Superior temporal gyrus (tissue), 1 donor: ENCODE measurements around the gene STAB2.

Source experiments
- DNase-seq: peaks from one replicate; pipeline ENCODE4 v3.0.0-alpha.2; 2016; ENCODE audit errors: extremely low spot score

Gene STAB2, protein sequence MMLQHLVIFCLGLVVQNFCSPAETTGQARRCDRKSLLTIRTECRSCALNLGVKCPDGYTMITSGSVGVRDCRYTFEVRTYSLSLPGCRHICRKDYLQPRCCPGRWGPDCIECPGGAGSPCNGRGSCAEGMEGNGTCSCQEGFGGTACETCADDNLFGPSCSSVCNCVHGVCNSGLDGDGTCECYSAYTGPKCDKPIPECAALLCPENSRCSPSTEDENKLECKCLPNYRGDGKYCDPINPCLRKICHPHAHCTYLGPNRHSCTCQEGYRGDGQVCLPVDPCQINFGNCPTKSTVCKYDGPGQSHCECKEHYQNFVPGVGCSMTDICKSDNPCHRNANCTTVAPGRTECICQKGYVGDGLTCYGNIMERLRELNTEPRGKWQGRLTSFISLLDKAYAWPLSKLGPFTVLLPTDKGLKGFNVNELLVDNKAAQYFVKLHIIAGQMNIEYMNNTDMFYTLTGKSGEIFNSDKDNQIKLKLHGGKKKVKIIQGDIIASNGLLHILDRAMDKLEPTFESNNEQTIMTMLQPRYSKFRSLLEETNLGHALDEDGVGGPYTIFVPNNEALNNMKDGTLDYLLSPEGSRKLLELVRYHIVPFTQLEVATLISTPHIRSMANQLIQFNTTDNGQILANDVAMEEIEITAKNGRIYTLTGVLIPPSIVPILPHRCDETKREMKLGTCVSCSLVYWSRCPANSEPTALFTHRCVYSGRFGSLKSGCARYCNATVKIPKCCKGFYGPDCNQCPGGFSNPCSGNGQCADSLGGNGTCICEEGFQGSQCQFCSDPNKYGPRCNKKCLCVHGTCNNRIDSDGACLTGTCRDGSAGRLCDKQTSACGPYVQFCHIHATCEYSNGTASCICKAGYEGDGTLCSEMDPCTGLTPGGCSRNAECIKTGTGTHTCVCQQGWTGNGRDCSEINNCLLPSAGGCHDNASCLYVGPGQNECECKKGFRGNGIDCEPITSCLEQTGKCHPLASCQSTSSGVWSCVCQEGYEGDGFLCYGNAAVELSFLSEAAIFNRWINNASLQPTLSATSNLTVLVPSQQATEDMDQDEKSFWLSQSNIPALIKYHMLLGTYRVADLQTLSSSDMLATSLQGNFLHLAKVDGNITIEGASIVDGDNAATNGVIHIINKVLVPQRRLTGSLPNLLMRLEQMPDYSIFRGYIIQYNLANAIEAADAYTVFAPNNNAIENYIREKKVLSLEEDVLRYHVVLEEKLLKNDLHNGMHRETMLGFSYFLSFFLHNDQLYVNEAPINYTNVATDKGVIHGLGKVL (N-terminal part only)

DNA sequence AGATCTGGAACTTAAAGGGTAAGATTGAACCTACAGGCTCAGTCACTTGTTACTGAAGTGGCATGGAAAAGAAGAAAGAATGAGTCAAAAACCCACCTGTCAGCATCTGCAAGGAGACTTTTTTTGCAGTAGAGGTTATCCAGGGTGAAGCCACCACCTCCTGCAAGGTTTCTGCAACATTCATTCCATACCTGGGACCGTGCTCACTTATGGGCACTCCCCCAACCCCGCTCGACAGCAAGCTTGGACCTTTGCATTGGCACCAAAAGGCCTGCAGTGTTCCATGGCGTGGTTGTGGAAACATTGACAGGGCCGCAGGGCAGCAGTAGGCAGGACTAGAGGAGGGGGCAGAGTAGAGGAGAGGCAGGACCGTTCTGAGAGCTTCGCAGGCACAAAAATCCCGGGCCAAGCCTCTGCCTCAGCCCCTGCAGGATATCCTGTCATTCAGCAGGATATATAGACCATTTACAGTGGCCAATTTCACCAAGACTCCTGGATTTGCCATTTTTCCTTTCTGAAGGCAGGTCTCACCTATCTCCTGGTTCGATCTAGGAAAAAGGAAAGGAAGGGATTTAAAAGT lies at the start of gene STAB2:
TSS of gene STAB2 (plus strand) at position 483 of the 580 bp plus-strand sequence. CDS start 204 bp downstream, outside the sequence.
- DNase-seq: no peak

DNA sequence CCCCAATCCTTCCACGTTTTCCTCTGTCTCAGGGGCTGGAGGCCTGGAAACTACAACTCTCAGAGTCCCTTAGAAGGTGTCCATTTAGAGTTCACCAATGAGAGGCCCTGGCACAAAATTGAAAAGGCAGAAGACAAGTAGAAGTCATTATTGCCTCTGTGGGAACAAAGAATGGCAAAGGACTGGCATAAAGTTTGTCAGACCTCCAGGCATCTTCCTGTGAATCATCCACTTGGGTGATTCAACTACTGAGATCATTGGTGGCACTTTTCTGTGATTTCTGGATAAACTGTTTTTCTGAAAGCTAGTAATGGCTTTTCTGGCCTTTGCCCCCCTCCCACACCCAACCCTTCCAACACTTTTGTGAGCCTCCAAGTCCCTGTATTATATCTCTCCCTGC lies 48.7 kb upstream of the STAB2 start:
- DNase-seq: no peak

DNA sequence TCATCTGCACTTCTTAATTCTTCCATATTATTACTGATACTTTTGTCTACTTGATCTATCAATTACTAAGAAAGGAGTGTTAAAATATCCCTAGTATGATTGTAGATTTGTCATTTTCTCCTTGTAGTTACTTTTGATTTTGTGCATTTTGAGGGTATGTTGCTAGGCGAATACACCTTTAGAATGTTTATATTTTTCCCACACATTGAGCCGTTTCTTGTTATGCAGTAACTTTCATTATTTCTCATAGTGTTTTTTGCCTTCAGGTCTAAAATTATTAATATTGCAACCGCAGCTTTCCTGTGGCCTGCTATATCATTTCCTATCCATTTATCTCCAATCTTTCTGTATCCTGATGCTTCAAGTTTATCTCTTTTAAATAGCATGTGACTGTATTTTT lies 46.8 kb upstream of the STAB2 start:
- DNase-seq: no peak

DNA sequence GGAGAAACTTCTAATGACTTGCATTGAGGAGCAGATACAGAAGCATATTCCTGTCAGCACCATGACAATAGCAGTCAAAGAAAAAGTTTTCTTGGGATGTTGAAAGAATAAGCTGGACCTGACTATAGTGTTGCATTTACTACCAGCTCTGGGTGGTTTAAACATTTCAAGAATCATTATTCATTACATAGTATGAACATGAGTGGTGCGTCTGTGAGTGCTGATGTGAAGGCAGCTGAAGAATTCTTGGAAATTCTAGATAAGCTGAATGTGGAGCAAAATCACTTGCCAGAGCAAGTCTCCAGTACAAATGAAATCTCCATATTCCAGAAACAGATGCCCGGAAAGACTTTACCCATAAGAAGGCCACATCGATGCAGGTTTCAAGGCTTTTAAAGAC lies 45.0 kb upstream of the STAB2 start:
- DNase-seq: no peak

DNA sequence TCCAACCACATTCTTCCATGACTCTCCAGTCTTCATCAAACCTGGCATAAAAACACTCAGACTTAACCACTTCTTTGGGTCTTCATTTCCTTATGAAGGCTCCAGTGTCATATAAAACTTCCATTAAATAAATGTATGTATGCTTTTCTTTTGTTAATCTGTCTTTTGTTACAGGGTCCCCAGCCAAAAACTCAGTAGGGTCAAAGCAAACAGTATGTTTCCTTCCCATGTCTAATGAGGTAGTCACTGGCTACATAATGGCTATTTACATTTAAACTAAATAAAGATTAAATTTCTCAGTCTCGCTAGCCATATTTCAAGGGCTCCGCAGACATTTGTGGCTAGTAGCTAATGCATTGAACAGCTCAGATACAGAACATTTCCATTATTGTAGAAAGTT lies 40.1 kb upstream of the STAB2 start:
- no peak for DNase-seq

DNA sequence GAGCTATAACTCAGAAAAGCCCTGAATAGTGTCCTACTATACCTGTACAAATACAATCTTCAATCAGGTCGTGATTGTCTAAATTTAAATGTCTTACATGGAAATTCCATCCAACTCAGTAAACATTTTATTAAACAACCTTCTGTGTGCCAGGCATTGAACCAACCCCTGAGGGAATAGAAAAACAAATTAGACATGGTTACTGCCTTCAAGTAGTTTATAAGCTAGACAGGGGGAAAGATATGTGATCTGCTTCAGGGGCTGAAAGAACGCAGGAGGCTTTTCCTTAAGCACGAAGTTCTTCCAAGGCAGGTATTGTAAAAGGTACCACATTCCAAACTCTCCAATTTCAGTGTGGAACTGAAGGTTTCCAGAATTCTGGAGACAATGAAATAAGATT lies 39.7 kb upstream of the STAB2 start:
- DNase-seq: no peak

DNA sequence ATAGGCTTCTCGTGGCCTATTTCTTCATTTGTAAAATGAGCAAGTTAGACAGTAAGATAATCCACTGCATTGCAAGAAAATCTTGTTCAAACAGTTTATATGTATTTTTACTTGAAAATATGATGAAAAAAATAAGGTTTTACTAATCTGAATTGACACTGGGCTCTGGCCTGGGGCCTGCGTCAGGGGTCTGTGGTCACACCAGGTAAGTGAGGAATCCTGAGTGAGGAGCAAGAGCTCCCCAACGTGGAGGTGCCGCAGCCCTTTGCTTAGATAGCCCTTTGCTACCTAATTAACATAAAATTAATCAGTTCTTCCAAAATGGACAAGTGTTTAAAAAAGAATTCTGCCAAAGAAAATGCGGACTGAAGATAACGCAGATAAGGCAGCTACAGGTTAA lies 39.1 kb upstream of the STAB2 start:
- DNase-seq: no peak

DNA sequence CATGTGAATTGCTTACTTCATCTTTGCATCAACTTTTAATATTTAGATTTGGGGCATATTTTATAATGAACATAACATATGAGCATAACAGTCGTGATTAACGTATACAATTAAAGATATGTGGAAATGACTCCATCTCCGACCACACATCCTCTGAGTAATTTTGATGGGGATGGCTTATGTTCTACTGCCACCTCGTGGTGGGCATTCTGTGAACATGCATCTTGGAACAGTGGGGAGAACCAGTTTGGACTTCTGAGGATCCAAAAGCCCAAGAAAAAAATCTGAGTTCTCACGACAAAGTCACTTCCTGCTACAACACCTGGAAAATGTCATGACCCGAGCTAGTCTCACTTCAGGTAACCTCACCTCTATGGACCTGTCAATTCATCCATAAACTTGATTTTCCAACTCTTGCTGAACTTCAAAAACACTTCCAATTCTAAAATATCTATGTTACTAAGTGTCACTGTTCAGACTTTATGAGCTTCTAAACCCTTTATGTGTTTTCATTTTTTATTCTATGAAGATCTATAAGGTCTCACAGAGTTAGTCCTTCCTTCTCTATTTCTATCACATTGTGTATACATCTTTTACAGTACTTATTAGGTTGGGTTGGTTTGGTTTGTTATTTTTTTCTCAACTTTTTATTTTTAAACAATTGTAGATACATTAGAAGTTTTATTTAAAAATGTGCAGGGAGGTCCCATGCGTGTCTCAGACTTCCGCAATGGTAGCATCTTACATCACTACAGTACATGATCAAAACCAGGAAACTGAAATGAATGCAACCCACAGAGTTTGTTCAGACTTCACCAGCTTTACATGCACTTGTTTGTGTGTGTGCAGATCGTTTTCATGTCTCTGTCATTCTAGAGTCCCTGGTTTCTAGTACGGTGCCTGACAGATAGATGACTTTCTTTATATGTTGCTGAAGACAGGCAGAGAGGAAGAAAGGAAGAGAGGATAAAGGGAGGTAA lies 38.2 kb upstream of the STAB2 start:
- DNase-seq: peak; percentile 95

DNA sequence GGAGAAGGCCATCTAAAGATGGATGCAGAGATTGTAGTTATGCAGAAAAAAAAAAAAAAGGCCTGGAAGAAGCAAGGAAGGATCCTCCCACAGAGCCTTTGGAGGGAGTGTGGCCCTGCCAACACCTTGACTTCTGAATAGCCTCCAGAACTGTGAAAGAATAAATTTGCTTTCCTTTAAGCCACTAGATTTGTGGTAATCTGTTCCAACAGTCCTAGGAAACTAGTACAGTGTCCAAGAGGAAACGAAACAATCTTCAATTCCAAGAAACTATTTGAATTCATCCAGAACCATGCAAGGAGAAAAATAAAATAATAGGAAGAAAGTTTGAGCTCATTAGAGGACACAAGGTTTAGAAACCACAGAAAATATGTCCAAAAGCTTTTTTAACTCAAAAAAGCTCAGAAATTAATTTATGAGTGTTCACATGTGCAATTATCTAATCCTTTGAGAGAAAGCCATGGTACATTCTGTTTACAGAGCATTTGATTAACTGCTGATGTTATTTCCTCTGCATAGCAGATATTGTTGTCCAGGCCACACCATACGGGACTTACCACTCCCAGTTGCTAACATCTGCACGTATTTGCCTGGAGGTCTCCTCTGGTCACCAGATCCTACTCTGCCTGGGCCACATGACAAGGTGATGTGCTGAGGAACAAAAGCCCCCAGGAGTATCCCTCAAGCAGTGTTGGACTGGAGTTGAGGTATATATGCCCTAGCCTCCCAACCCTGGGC lies 30.0 kb upstream of the STAB2 start:
- no peak for DNase-seq

DNA sequence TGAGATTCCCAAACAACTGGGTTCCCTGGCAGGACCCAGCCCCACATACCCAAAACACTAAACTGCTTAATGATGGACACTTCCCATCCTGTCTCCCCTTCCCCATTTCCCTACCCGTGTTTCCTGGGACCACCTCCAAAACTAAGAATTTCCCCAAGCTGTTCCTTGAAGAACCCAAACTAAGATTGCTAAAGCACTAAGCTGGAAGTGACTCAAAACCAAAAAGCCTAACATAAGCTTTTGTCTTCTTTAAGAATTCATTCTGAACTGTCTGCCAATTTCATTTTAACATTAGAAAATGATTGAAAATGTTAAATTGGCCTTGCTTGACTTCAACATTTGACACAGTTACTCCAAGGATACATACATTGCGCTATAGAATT lies 29.5 kb upstream of the STAB2 start:
- DNase-seq: no peak

DNA sequence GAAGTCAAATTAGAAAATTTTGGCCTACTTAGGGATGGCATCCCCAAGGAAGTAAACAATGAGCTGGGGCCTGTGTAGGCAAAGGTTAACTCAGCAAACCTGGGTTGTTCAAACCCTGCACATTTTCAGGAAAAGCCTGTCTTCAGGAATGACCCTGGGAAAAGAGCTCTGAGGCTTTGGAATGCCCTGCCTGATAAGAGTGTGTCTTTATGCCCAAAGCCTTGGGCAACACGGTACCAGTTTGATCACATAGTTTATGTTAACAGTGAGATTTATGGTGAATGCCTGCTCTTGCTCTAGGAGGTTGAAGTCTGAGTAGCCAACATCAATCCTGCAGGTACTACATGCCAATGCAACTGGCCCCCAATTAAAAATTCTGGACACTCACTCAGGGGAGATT lies 28.2 kb upstream of the STAB2 start:
- DNase-seq: no peak

DNA sequence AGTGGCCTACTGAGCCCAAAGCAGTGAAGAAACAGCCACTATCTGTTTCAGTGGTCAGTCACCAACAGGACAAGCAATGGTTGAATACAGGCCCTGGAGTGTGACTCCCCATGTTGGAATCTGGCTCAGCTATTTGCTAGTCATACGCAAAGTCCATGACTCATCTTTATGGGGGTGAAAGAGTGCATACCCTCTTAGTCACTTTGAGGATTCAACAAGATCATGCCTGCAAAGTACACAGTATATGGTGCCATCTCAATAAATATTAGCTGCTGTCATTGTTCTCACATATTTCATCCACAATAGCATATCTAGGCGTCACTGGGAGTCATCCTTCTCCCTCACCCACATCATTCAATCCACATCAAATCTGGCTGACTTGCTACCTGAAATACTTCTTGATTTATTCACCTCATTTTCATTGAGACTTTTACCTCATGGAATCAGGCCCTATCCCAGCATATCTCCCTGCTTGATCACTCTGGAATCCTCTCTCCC lies 26.4 kb upstream of the STAB2 start:
- no peak for DNase-seq

DNA sequence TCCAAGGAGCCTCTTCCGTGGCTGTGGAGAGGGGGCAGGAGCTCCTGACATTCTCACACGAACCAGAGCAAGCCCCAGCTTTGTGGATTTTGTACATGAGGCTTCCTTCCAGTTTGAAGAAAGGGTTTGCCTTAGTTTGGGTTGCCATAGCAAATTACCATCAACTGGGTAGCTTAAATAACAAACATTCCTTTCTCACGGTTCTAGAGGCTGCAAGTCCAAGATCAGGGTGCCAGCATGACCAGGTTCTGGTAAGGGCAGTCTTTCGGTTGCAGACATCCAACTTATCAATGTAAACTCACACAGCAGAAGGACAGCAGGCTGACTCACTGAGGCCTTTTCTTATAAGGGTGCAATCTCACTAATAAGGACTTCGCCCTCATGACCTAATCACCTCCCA lies 25.9 kb upstream of the STAB2 start:
- DNase-seq: no peak

DNA sequence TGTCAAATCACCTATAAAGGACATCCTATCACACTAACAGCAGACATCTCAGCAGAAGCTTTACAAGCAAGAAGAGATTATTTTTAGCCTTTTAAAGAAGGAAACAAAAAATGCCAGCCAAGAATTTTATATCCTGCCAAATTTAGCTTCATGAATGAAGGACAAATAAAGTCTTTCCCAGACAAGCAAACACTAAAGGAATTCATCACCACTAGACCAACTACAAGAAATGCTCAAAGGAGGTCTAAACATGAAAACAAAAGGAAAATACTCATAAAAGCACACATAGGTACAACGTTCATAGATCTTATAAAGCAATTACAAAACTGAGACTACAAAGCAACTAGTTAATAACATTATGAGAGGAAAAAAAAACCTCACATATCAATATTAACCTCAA lies 20.7 kb upstream of the STAB2 start:
- DNase-seq: no peak

DNA sequence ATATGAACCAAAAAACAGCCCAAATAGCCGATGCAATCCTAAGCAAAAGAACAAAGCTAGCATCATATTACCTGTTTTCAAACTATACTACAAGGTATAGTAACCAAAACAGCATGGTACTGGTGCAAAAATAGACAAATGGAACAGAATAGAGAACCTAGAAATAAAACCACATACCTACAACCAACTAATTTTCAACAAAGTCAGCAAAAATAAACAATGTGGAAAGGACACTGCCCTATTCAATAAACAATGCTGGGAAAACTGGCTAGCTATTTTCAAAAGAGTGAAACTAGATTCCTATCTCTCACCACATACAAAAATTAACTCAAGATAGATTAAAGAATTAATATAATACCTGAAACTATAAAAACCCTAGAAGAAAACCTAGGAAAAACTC lies 17.8 kb upstream of the STAB2 start:
- DNase-seq: no peak

DNA sequence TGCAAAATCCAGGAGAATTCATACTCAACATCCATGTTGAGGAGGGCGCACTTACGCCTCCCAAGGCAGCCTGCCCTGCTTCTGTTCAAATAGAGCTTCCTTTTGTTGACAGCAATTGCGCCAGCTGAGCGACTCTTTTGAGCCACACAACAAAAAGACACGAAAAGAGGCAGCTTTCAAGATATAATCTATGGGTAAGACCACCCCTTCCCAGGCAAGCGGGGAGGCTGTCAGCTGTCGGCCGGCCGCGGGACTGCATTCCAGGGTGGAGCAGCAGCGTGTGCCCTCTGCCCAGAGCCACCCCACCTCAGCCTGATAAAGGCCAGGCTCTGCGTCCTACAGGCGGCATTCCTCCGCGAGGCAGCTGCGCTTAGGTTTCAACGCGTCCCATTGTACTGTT lies 15.8 kb upstream of the STAB2 start:
- DNase-seq: no peak

DNA sequence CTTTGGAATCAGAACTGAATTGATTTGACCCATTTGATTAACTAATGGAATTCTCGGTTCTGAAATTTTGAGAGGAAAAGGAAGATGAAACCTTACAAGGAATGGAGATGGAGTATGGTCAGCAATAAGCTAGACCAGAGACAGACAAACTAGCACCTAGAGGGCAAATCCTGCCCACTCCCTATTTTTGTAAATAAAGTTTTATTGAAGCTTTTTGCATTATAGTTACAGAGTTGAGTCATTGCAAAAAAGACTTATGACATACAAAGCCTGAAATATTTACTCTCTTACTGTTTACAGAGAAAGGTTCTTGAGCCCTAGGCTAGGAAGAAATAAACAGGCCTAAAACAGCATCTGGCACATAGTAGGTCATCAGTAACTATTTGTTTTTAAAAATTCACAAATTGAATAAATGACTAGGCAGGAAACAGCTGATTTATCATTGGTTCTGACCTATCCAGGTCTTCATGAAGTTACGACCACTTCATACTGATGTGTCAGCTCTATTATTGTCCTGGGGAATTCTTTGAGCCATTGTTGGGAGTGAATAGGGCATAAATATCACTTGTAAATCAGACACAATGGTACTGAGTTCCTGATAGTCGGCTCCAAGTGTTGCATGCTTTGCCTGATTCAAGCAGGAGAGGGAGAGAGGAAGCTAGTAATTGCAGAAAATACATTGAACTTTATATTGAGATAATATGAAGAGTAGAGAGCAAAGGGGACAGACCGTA lies 14.6 kb upstream of the STAB2 start:
- DNase-seq: no peak

DNA sequence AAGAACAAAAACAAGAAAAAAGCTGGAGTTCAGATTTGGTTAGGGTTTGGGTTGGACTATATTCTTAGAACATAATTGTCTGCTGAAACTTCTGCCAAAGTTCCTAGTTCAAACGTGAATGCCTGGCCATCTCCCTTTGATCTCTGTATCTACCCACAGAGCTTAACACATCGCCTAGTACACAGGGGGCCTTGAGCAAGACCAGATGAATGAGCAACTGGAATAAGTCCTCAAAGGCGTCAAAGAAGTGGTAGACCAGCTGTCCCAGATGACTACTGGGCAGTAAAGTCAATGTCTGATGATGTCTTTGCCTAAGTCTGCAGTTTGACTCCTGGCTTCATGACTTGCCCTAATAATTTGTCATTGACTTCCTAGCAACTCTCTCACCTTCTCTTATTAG lies 13.9 kb upstream of the STAB2 start:
- no peak for DNase-seq

DNA sequence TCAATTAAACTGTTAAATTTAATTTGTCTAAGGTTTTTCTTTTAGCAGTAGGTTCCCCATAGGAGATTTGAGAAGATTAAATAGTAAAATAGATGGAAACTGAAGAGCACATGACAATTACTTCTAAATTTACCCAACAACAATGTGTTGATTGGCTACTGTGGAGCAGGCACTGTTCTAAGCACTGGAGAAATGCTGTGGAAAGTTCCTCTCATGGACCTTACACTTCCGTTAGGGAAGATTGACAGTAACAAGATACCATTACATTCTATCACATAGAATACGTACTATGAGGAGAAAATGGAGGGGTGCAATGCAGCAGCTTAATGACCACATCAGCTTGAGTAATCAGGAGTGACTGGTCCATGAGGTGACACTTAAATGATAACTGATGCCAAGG lies 8.1 kb upstream of the STAB2 start:
- no peak for DNase-seq
